ENCODE results near the gene ROR2.

ROR2 gene

GRCh38 chr9:91710158-91710557 is 239.9 kb downstream of the ROR2 start:
- no peak for DNase-seq

- DNase-seq: no peak
Observed at GRCh38 chr9:91705386-91705785, 244.6 kb downstream of the ROR2 start.

- DNase-seq: no peak
Observed at GRCh38 chr9:91700475-91700874, 249.6 kb downstream of the ROR2 start.

- no peak for DNase-seq
Observed at GRCh38 chr9:91698266-91698665, 251.8 kb downstream of the ROR2 start.

GRCh38 chr9:91697201-91697600 is 252.8 kb downstream of the ROR2 start:
- DNase-seq: no peak

GRCh38 chr9:91694081-91694870 is 255.8 kb downstream of the ROR2 start:
- no peak for DNase-seq

- no peak for DNase-seq
Observed at GRCh38 chr9:91693226-91693625, 256.8 kb downstream of the ROR2 start.

- no peak for DNase-seq
Observed at GRCh38 chr9:91690540-91691249, 259.3 kb downstream of the ROR2 start.

GRCh38 chr9:91689006-91689405 is 261.0 kb downstream of the ROR2 start:
- no peak for DNase-seq

- no peak for DNase-seq
Observed at GRCh38 chr9:91683269-91683668, 266.8 kb downstream of the ROR2 start.

- no peak for DNase-seq
Observed at GRCh38 chr9:91682806-91683205, 267.2 kb downstream of the ROR2 start.

- DNase-seq: no peak
Observed at GRCh38 chr9:91681461-91682305, 268.3 kb downstream of the ROR2 start.

GRCh38 chr9:91680998-91681397 is 269.0 kb downstream of the ROR2 start:
- no peak for DNase-seq

- no peak for DNase-seq
Observed at GRCh38 chr9:91680106-91680505, 269.9 kb downstream of the ROR2 start.

- DNase-seq: no peak
Observed at GRCh38 chr9:91678807-91679580, 271.0 kb downstream of the ROR2 start.

GRCh38 chr9:91677822-91678436 is 272.1 kb downstream of the ROR2 start:
- DNase-seq: no peak

- DNase-seq: no peak
Observed at GRCh38 chr9:91677331-91677730, 272.7 kb downstream of the ROR2 start.

GRCh38 chr9:91676046-91676445 is 274.0 kb downstream of the ROR2 start:
- DNase-seq: no peak

- no peak for DNase-seq
Observed at GRCh38 chr9:91664663-91665062, 285.4 kb downstream of the ROR2 start.

- no peak for DNase-seq
Observed at GRCh38 chr9:91663858-91664257, 286.2 kb downstream of the ROR2 start.

GRCh38 chr9:91661451-91661850 is 288.6 kb downstream of the ROR2 start:
- DNase-seq: no peak

GRCh38 chr9:91660521-91660920 is 289.5 kb downstream of the ROR2 start:
- DNase-seq: no peak
